H9 (cell line): ENCODE measurements around the gene ZNF175. TPM values are rescaled to one million over a fixed set of nuclear protein-coding genes. Genes with fewer than 3 reads are reported as not detected.

ENCODE experiments used
- DNase-seq: peaks from one replicate; pipeline ENCODE4 v3.0.0-alpha.2; 2017
- H2AFZ ChIP-seq: one replicate; pipeline ENCODE4 v1.6.1; 2013; ENCODE audit warnings: mild to moderate bottlenecking, low read length, control low read depth, moderate library complexity
- H2AK5ac ChIP-seq: 2 replicates; pipeline ENCODE4 v1.6.1; 2013; ENCODE audit warnings: low read length, control low read depth, mixed read lengths; ENCODE audit not compliant: insufficient read length
- H2BK120ac ChIP-seq: one replicate; pipeline ENCODE4 v1.6.1; 2013; ENCODE audit warnings: low read depth, mild to moderate bottlenecking, low read length, control low read depth, inconsistent platforms; ENCODE audit not compliant: poor library complexity, severe bottlenecking
- H2BK12ac ChIP-seq: 2 replicates; pipeline ENCODE4 v1.6.1; 2013; ENCODE audit warnings: low read length, control low read depth, mixed read lengths, low read depth; ENCODE audit not compliant: insufficient read length
- H2BK15ac ChIP-seq: 2 replicates; pipeline ENCODE4 v1.6.1; 2013; ENCODE audit warnings: low read depth, low read length, control low read depth
- H2BK20ac ChIP-seq: one replicate; pipeline ENCODE4 v1.6.1; 2013; ENCODE audit warnings: low read depth, mild to moderate bottlenecking, low read length, control low read depth, inconsistent platforms; ENCODE audit not compliant: poor library complexity, severe bottlenecking
- H2BK5ac ChIP-seq: 2 replicates; pipeline ENCODE4 v1.6.1; 2013; ENCODE audit warnings: low read length, control low read depth, mixed read lengths; ENCODE audit not compliant: insufficient read length
- H3K14ac ChIP-seq: 2 replicates; pipeline ENCODE4 v1.6.1; 2013; ENCODE audit warnings: low read length, control low read depth; ENCODE audit not compliant: insufficient read depth
- H3K18ac ChIP-seq: 2 replicates; pipeline ENCODE4 v1.6.1; 2013; ENCODE audit warnings: low read depth, mild to moderate bottlenecking, mixed read lengths, low read length, control low read depth; ENCODE audit not compliant: insufficient read length
- H3K23ac ChIP-seq: 2 replicates; pipeline ENCODE4 v1.6.1; 2013; ENCODE audit warnings: low read length, control low read depth, mixed read lengths, low read depth; ENCODE audit not compliant: insufficient read length
- H3K23me2 ChIP-seq: 2 replicates; pipeline ENCODE4 v1.6.1; 2013; ENCODE audit warnings: low read depth, mild to moderate bottlenecking, mixed read lengths, low read length, control low read depth; ENCODE audit not compliant: insufficient read length, poor library complexity, severe bottlenecking
- H3K27ac ChIP-seq: 2 replicates; pipeline ENCODE4 v1.5.1; 2013; ENCODE audit warnings: low read length, control low read depth, mixed read lengths, low read depth; ENCODE audit not compliant: insufficient read length
- H3K27me3 ChIP-seq: 2 replicates; pipeline ENCODE4 v1.6.1; 2013; ENCODE audit warnings: low read length, control low read depth, inconsistent platforms; ENCODE audit not compliant: insufficient read depth
- H3K4ac ChIP-seq: 2 replicates; pipeline ENCODE4 v1.6.1; 2013; ENCODE audit warnings: low read depth, mild to moderate bottlenecking, control low read depth, inconsistent platforms, low read length, moderate library complexity
- H3K4me1 ChIP-seq: 2 replicates; pipeline ENCODE4 v1.6.1; 2013; ENCODE audit warnings: low read length, control low read depth, inconsistent platforms; ENCODE audit not compliant: insufficient read depth
- H3K4me2 ChIP-seq: 2 replicates; pipeline ENCODE4 v1.6.1; 2013; ENCODE audit warnings: low read length, control low read depth, mixed read lengths; ENCODE audit not compliant: insufficient read length, insufficient read depth
- H3K56ac ChIP-seq: 2 replicates; pipeline ENCODE4 v1.6.1; 2013; ENCODE audit warnings: low read depth, mild to moderate bottlenecking, mixed read lengths, low read length, control low read depth; ENCODE audit not compliant: insufficient read length
- H3K79me1 ChIP-seq: 2 replicates; pipeline ENCODE4 v1.6.1; 2013; ENCODE audit warnings: low read depth, mild to moderate bottlenecking, moderate library complexity, low read length, control low read depth, inconsistent platforms; ENCODE audit not compliant: insufficient read depth, poor library complexity, severe bottlenecking
- H3K79me2 ChIP-seq: 2 replicates; pipeline ENCODE4 v1.6.1; 2013; ENCODE audit warnings: low read length, control low read depth, inconsistent platforms; ENCODE audit not compliant: insufficient read depth
- H3K9ac ChIP-seq: 2 replicates; pipeline ENCODE4 v1.6.1; 2013; ENCODE audit warnings: low read length, control low read depth, mixed read lengths; ENCODE audit not compliant: insufficient read length; ENCODE audit errors: extremely low read depth
- H3K9me3 ChIP-seq: one replicate; pipeline ENCODE4 v1.6.1; 2013; ENCODE audit warnings: low read depth, low read length, inconsistent platforms; ENCODE audit not compliant: control insufficient read depth
- H3T11ph ChIP-seq: one replicate; pipeline ENCODE4 v1.6.1; 2013; ENCODE audit warnings: mild to moderate bottlenecking, low read length, control low read depth, inconsistent platforms
- H4K20me1 ChIP-seq: one replicate; pipeline ENCODE4 v1.6.1; 2013; ENCODE audit not compliant: control insufficient read depth, insufficient read length, insufficient read depth
- H4K5ac ChIP-seq: 2 replicates; pipeline ENCODE4 v1.6.1; 2013; ENCODE audit warnings: low read depth, mild to moderate bottlenecking, mixed read lengths, low read length, control low read depth; ENCODE audit not compliant: insufficient read length
- H4K8ac ChIP-seq: replicated peaks from 2 replicates; pipeline ENCODE4 v1.6.1; 2013; ENCODE audit warnings: low read length, control low read depth, mixed read lengths, low read depth; ENCODE audit not compliant: insufficient read length
- H4K91ac ChIP-seq: 2 replicates; pipeline ENCODE4 v1.6.1; 2013; ENCODE audit warnings: low read depth, mild to moderate bottlenecking, moderate library complexity, mixed read lengths, low read length, control low read depth; ENCODE audit not compliant: insufficient read length
- H3K27ac Mint-ChIP-seq, 3 experiments: 2 replicates in 2 of 3; 3 replicates in 1 of 3; pipeline ENCODE4 v1.8.0; 2020 to 2021; ENCODE audit warnings: mixed read lengths in 3 of 3, mild to moderate bottlenecking in 1 of 3, moderate library complexity in 1 of 3
- H3K27me3 Mint-ChIP-seq: 2 replicates; pipeline ENCODE4 v1.8.0; 2021; ENCODE audit warnings: low read depth, mild to moderate bottlenecking, moderate library complexity, mixed read lengths
- H3K36me3 Mint-ChIP-seq, 3 experiments: 2 replicates in 2 of 3; 3 replicates in 1 of 3; pipeline ENCODE4 v1.8.0; 2020 to 2021; ENCODE audit warnings: low read depth in 3 of 3, mixed read lengths in 3 of 3; ENCODE audit not compliant: insufficient read depth in 1 of 3
- H3K4me1 Mint-ChIP-seq, 2 experiments: 2 replicates each; pipeline ENCODE4 v1.8.0; 2020; ENCODE audit warnings: mixed read lengths in 2 of 2
- H3K4me3 Mint-ChIP-seq, 2 experiments: 2 replicates in 1 of 2; 3 replicates in 1 of 2; pipeline ENCODE4 v1.8.0; 2020 to 2021; ENCODE audit warnings: mild to moderate bottlenecking in 2 of 2, mixed read lengths in 2 of 2, moderate library complexity in 1 of 2
- H3K9me3 Mint-ChIP-seq, 2 experiments: 2 replicates in 1 of 2; 3 replicates in 1 of 2; pipeline ENCODE4 v1.8.0; 2020; ENCODE audit warnings: mild to moderate bottlenecking in 2 of 2, mixed read lengths in 2 of 2, moderate library complexity in 1 of 2
- WGBS: extraction: QIAGEN DNeasy Blood & Tissue Kit; methylation state at CpG from one replicate; pipeline ENCODE4 v1.1.7; 2013; ENCODE audit warnings: missing lambda C conversion rate, low lambda C conversion rate, mixed read lengths; ENCODE audit not compliant: insufficient read length; ENCODE audit errors: extremely low coverage; 5-methylcytosine and 5-hydroxymethylcytosine counted together
- total RNA-seq: library from RNA; stranded (reverse); gene quantifications from 2 replicates; pipeline ENCODE4 v1.2.1, GENCODE V29; 2021
- TF ChIP-seq, protein P1 (sequence below): fragments of 200-600 bp; sonication (generic); conservative IDR thresholded peaks from 3 replicates; pipeline ENCODE4 v1.8.0; 2021; ENCODE audit warnings: antibody characterized with exemption, mild to moderate bottlenecking

The ZNF175 gene
- total RNA-seq, 1 experiment from 2014 or later, result 10.7 TPM

- no peak overlapping the region for H2BK15ac ChIP-seq
- H3K4me1 ChIP-seq, result no peaks in the 10 kb centered on the region
- whole genome bisulfite sequencing, result no CpG with 5 or more reads among the region's 4 CpGs
- H3K79me2 ChIP-seq, result no peaks in the 10 kb centered on the region
- H3K4me3 Mint-ChIP-seq, result no peak overlapping the region
- no peaks in the 10 kb centered on the region for H3K4me1 Mint-ChIP-seq
- no peak overlapping the region for H4K91ac ChIP-seq
- H3K27me3 Mint-ChIP-seq, result peaks cover 35% of the 10 kb centered on the region
- no peak overlapping the region for H3K14ac ChIP-seq
- H3K56ac ChIP-seq, result no peak overlapping the region
- H2AFZ ChIP-seq, result no peak overlapping the region
- no peak overlapping the region for H3K9ac ChIP-seq
- H3K27me3 ChIP-seq, result no peaks in the 10 kb centered on the region
- no peak overlapping the region for H3K27ac Mint-ChIP-seq
- no peak overlapping the region for H2BK120ac ChIP-seq
- no peak overlapping the region for H4K5ac ChIP-seq
- TF ChIP-seq, protein P1, sequence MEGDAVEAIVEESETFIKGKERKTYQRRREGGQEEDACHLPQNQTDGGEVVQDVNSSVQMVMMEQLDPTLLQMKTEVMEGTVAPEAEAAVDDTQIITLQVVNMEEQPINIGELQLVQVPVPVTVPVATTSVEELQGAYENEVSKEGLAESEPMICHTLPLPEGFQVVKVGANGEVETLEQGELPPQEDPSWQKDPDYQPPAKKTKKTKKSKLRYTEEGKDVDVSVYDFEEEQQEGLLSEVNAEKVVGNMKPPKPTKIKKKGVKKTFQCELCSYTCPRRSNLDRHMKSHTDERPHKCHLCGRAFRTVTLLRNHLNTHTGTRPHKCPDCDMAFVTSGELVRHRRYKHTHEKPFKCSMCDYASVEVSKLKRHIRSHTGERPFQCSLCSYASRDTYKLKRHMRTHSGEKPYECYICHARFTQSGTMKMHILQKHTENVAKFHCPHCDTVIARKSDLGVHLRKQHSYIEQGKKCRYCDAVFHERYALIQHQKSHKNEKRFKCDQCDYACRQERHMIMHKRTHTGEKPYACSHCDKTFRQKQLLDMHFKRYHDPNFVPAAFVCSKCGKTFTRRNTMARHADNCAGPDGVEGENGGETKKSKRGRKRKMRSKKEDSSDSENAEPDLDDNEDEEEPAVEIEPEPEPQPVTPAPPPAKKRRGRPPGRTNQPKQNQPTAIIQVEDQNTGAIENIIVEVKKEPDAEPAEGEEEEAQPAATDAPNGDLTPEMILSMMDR, result no peak
- no peaks in the 10 kb centered on the region for H3K79me1 ChIP-seq
- H3K4me2 ChIP-seq, result no peak overlapping the region
- no peak overlapping the region for H3K23ac ChIP-seq
- no peaks in the 10 kb centered on the region; a peak in 2 of 7 replicates for H3K36me3 Mint-ChIP-seq
- H2BK5ac ChIP-seq, result no peak overlapping the region
- DNase-seq, result no peak
- no peak overlapping the region for H2AK5ac ChIP-seq
- H2BK12ac ChIP-seq, result no peak overlapping the region
- H4K8ac ChIP-seq, result no peak overlapping the region
- no peaks in the 10 kb centered on the region for H3K9me3 ChIP-seq
- H2BK20ac ChIP-seq, result no peak overlapping the region
- H3K4ac ChIP-seq, result no peak overlapping the region
- no peaks in the 10 kb centered on the region for H3K23me2 ChIP-seq
- no peak overlapping the region for H3K27ac ChIP-seq
- H3K9me3 Mint-ChIP-seq, result peaks cover 47 to 95% of the 10 kb centered on the region in 2 experiments
- H4K20me1 ChIP-seq, result no peaks in the 10 kb centered on the region
- H3K18ac ChIP-seq, result no peak overlapping the region
- no peak overlapping the region for H3T11ph ChIP-seq
Observed at GRCh38 chr19:51525651-51526050, 45.4 kb upstream of the ZNF175 start.
